Prostate gland (tissue), 2 donors: ENCODE data around the gene DENND4A.

ENCODE experiments used
- CTCF ChIP-seq, 4 experiments: fragments of 200-600 bp in 2 of 4; fragments of 450-650 bp in 2 of 4; sonication (generic) in 2 of 4; IDR thresholded peaks; 1 replicate in 3 of 4; 2 replicates in 1 of 4; pipeline ENCODE4 v1.5.1; 2016 to 2019; ENCODE audit warnings: antibody characterized with exemption in 4 of 4, mild to moderate bottlenecking in 2 of 4, moderate library complexity in 2 of 4
- POLR2A ChIP-seq: fragments of 450-650 bp; IDR thresholded peaks from one replicate; pipeline ENCODE4 v1.6.1; 2016; ENCODE audit warnings: antibody characterized with exemption, mild to moderate bottlenecking

GRCh38 chr15:65805019-65805745, 13.1 kb upstream of the DENND4A start:
- no peak for TF ChIP-seq CTCF (IDR thresholded peaks at IDR 0.05)
- TF ChIP-seq POLR2A = no peak
